Amygdala (tissue), 56 donors: ENCODE results near the gene ARCN1.

ENCODE experiments used
- DNase-seq, 56 donors: peaks; one replicate each; lab custom pipeline; 2025; lab: John Stamatoyannopoulos, UW

The ARCN1 gene

DNA sequence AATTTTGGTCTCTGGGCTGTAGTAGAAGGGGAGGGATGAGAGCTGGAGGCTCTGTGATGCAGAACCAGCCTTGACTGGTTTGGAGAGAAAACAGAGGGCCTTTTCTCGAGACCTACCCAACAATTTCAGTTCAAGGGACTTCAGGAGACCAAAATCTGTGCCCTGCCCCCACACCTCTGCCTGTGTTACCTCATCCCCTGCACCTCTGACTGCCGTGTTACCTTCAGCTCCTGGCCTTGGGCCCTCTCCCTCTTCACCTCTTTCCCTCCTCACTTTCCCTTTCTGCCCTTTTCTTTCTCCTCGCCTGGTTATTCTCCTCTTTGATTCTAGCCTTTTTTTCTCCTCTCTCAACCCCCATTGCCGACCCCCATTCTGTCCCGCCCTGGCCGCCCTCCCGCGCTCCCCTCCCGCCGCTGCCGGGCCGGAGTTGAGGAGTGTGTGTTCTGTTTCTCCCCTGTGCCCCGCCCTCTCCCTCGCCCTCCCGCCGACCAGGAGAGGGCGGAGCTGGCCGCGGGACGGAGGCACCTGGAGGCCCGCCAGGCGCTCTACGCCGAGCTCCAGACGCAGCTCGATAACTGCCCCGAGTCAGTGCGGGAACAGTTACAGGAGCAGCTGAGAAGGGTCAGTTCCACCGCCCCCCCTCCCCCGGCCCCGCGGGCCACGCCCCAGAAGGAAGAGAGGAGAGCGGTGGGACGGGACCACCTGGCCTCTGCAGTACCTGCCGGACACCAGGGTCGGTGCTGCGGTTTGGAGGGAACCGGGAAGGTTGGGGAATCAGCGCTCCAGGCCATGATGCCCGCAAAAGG, 62.4 kb downstream of the ARCN1 start:
- peak in 28 of 56 donors; percentile 28 to 67 (median 48) for DNase-seq

DNA sequence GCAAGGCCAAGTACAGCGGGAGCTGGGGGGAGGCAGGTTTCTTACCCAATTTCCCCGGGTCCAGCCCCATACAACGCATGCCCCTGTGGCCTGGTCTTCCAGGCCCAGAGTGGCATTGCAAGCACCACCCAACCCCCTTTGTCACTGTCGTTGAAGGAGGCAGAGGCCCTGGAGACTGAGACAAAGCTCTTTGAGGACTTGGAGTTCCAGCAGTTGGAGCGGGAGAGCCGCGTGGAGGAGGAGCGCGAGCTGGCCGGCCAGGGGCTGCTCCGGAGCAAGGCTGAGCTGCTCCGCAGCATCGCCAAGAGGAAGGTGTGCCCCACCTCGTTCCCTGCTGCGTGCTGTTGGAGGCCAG, 63.0 kb downstream of the ARCN1 start:
- peak in 18 of 56 donors; percentile 17 to 67 (median 42) for DNase-seq

DNA sequence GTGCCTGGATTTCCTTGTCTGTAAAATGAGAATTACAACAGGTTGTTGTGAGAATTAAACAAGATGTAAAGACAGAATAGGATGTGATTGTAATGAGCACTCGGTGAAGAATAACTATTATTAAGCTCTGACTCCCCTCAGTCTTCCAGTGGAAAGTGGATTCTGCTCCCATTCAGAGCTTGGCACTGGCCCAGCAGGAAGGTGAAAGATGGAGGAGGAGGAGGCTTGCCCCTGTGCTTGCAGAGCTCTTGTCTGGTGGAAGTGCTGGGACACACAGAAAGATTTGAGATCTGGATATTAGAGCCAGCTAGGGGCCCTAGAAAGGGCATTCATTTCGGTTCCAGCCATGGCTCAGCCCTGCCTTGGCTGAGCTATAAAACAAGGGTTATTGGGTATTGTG, 63.4 kb downstream of the ARCN1 start:
- DNase-seq: no peak

DNA sequence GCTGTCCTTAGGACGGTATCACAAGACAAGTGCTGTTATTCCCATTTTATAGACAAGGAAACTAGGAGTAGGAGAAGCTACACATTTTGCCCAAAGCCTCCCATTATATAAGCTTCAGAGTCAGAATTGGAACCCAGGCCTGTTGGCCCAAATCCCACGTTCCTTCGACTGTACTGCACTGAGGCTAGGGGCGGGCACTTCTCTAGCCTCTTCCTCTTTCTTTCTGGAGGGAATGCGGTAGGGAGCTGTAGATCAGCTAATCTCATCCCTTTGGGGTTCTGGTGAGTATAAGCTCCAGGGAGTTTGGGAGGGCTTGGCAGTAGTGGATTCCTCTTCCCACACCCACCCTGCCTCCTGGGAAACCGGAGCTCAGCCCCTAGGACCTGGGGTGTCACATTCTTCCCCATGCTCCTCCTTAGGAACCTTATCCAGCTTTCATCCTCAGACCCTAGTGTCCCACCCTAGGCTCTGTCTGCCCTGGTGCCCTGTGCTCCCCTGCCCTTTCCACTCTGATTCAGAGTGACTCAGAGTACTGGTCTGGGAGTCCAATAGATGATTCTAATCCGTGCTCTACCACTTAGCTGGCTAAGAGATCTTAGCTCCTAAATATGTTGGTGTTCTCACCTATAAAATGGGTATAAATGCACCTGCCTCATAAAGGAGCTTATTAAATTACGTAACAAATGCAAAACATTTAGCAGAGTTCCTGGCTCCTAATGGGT, 64.5 kb downstream of the ARCN1 start:
- DNase-seq: no peak

DNA sequence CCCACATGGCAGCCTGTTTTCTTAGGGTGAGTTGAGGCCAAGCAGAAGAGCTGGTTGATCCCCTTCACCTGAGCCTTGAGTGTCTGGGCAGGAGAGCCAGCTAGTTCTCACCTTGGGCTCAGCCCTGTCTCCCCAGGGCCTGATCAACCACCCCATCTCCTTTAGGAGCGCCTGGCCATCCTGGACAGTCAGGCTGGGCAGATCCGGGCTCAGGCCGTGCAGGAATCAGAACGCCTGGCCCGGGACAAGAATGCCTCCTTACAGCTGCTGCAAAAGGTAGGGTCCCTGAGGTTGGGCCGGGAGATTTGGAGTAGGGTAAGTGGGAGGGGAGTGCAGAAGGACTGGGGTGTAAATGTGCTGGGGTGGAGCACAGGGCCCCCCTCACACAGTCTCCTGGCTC, 66.5 kb downstream of the ARCN1 start:
- DNase-seq: no peak

DNA sequence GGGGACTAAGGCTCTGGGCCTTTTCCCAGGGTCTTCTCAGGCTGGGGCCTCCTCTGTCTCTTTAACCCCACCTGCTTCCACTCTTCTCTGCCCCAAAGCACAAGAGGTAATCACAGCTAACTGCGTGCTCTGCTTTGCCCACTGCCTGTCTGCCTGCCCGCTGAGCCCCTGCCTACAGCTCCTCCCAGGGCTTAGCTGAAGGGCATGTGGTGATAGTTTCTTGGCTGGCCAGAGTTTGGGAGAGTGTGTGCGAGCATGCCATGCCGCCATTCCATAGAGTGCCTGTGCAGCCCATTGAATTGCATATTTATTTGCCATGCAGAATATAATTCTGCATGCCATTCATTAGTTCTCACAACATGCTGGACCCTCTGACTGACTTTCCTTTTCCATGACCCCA, 67.7 kb downstream of the ARCN1 start:
- DNase-seq: no peak

DNA sequence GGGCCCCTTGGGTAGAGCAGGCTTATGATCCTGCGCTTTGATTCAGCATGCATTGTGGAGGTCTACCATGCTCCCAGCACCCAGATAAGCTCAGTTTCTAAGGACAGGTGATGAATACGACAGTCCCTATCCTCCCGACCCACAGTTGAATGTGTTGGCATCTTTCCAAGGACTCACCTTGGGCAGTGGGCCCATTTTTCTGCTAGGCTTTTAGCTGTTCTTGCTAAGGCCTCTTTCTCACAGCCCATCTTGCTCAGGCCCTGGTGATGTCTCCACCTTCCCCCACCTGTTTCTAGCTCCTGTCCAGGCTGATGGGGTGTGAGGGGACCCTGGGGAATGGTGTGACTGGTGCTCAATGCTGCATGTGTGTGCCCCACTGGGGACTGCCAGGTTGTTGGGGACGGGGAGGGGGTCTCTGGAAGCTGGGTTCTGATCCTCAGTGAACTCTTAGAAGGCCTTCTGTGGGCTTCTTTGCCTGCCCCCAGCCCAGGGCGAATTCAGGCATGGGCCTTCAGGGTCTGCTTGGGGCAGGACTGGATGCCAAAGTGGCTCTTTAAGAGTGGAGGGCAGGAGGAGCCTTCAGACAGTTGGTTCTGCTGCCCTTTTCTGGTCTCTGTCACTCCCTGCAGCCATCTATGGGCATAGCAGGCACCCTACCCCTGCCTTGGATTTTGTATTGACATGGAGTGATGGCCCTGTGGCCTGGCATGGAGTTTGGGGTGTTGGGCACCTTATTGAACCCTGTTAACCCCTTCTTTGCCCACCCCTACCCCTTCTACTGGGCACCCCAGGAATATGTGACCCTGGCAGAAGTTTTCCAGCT, 68.3 kb downstream of the ARCN1 start:
- DNase-seq: no peak

DNA sequence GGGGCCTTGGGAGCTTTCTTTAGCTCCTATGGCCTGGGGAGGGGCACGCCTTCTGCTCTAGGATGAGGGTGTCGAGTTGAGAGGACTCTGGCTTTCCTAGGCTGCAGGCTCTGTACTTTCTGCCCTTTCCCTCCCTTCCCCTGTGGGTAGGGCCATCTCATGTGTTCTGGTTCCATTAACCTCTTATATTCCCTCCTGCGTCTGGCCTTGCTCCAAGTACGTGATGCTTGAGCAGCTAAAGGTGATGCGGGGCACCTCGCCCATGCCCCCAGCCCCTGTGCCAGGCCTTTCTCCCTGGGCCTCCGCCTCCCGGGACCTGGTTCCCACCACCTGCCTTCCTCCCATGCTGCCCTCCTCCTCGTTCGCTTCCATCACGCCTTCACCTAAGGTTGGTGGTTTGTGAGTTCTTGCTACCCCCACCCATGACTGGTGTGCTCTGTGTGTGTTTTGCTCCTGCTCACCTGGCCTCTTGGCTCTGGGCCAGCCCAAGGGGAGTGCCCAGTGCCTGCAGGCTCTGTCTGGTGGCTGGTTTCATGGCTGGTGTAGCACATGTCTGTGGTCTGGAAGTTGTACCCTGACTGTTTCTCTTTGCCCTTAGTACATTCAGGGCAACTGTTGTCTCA, 69.3 kb downstream of the ARCN1 start:
- no peak for DNase-seq

DNA sequence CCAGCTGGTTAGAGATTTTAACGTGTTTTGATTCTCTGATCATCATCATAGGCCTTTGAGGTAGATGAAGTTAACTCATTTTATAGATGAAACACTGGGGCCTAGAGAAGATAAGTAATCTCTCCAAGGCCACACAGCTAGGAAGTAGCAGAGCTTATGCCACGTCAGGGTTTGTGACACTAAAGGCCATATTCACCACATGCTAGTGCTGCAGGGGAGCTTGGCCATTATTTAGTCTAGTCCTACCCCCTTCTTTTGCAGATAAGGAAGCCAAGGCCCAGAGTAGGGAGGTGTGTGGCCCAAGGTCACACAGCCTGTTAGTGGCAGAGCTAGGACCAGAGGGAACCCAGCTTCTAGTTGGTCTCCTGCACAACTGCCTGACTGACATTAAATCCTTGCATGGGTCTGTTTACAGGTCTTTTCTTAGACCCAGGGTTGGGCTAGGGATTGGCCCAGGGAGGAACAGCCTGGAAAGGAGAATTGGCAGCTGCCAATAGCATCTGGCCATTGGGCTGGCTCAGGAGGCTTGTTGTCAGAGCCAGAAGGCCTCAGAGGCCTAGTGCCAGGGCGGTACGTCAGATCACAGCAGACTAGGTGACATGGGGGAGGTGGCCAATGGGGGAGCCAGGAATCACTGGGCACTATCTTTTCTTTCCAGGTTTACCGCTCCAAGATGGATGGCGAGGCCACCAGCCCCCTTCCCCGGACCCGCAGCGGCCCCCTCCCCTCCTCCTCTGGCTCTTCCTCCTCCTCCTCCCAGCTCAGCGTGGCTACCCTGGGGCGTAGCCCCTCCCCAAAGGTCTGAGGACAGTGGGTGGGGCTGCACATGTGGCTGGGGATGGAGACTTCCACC, 71.2 kb downstream of the ARCN1 start:
- peak in 1 of 56 donors; percentile 22 for DNase-seq

DNA sequence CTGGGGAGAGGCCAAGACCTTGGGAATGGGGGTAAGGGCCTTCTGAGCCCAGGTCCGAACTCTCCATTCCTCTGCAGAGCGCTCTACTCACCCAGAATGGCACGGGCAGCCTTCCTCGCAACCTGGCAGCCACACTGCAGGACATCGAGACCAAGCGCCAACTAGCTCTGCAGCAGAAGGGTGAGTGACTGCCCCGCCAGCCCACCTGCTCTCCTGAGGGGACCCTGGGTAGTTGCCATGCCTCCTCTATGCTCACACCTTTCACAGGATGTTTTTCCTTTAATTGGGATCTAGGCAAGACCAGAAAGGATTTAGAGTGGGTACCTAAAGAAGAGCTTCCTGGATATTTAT, 71.8 kb downstream of the ARCN1 start:
- no peak for DNase-seq

DNA sequence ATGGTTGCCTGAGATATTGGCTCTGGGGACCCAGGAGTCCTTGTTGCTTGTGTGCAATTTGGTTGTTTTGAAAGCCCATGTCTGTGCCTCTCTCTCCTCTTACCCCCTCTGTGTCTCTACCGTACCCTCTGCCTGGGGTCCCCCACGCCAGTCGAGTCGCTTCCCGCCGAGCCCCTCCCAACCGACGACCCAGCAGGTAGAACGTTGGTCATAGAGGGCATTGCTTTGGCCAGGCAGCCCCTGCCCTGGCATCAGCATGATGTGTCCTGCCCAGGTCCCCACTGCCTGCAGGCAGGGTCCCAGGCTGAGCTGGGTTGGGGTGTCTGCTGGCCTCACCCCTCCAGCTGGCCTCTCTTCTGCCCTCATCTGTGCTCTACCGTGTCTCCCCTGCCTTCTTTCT, 72.3 kb downstream of the ARCN1 start:
- no peak for DNase-seq

DNA sequence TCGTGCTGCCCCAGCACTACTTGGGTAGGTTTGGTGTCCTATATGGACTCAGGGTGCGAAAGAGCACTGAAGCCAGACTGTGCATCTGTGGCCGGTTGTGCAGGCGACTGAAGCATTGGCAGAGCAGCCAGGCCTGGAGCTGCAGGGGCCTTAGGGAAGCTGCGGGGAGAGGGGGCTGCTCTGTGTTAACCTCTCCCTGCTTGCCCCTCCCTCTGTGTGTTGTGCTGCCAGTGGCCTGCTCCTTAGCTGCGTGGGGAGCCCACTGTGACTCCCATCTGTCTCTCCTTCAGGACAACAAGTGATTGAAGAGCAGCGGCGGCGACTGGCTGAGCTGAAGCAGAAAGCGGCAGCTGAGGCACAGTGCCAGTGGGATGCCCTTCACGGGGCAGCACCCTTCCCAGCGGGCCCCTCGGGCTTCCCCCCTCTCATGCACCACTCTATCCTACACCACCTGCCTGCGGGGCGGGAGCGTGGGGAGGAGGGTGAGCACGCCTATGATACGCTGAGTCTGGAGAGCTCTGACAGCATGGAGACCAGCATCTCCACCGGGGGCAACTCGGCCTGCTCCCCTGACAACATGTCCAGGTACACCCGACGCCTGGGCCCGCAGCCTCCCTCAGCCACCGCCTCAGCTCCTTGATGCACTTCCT, 73.0 kb downstream of the ARCN1 start:
- DNase-seq: no peak

DNA sequence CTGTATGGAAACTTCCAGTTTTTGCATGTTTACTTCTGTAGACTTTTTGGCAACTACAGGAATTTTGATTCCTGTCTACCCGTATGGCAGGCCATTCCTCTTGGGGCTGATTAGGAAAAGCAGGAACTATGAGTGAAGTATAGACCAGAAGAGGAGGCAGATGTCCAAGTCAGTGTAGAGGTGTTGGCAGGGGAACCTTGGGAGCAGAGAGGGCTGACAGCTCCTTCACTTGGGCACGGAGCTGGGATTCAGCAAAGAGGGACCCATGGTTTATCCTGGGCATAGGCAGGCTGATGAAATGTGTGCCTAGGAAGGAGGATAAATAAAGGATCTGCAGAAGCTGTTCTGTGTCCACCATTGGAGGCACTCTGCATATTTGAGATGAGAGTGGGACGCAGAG, 74.2 kb downstream of the ARCN1 start:
- DNase-seq: no peak

DNA sequence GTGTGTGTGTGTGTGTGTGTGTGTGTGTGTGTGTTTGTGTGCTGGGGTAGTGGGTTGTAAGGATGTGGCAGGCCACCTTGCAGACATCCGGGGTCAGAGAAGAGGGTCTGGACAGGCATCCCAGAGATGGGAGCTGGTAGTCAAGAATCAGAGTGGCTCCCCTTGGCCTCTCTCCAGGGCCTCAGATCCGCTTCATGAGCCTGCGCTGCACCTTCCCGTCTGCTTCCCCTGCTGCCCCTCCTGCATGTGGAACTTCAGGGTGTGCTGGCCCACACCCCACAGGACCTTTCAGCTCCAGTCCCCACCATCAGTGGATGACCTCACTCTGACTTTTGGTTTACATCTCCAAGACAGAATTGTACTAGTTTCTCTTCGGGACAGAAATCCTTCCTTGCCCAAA, 76.1 kb downstream of the ARCN1 start:
- no peak for DNase-seq

DNA sequence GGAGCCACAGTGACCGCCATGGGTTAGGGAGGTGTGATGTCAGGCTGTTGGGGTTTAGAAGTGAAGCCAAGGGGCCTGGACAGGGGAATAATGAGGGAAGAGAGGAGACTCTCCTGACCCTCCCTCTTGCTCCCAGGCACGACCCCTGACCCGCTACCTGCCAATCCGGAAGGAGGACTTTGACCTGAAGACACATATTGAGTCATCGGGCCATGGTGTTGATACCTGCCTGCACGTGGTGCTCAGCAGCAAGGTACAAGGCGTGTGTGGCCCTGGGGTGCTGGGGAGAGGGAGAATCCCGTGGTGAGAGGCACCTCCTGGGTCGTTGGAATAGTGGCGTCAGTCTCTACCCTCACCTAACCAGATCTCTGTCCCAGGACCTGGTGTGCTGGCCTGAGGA, 77.7 kb downstream of the ARCN1 start:
- DNase-seq: no peak

DNA sequence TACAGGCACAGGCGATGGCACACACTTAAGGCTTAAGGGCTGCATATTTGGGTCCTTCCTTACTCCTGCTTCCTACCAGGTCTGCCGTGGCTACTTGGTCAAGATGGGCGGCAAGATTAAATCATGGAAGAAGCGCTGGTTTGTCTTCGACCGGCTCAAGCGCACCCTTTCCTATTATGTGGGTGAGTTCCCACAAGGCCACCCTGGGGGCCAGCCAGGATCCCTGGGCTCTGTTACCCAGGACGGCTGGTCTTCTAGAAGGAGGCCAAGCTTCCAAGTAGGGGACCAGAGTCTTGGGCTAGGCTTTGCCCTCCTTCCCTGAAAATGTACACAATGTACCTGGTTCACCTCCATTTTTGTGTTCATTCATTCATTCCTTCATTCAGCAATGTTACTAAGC, 78.2 kb downstream of the ARCN1 start:
- no peak for DNase-seq

DNA sequence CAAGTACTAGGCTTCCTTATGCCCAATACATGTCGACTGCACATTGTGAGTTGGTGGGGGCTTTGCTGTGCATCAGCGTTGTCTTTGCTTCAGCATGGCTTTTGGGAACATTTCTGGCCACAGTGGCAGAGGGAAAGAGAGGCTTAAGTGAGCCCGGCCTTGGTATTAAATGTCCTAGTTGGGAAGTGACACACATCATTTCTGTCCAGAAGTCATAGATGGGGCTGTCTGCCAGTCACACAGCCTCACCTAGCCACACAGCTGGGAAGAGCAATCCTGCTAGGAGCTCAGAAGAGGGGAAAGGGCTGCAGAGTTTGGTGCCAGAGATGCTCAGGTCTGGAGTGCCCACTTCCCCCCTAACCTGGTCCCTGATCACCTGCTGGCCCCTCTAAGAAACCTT, 79.6 kb downstream of the ARCN1 start:
- no peak for DNase-seq
